ENCODE measurements around the gene MIPOL1. TPM values are rescaled to one million over a fixed set of nuclear protein-coding genes. Genes with fewer than 3 reads are reported as not detected.
A peak's percentile ranks its signal among the peaks of the same experiment; 100 is the strongest.

The MIPOL1 gene
- total and polyA plus RNA-seq, 2 of the 4 experiments (the other 2 are of a cell fraction), result 2.7 to 5.9 TPM

DNA sequence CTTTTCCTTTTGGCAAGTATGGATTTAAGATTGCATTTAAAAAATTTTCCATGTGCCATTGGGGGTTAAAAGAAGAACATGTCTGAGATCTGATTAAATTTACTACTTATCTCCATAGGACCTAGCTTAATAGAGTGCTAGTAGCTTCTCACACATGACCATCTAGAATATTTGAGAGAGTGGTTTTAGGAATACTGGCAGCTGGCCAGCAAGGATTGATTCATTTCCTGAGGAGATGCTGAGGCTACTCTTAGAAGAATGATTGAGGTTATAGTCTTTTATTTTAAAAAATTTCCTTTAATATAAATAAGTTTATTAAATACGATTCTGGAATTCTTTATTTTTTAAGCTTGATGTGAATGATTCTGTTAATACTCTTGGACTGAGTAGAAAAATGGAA, 56.2 kb downstream of the MIPOL1 start:
- no CpG with 5 or more reads among the region's 1 CpG for WGBS, 2 experiments (ENCODE audit: extremely low coverage in 2 of 2, insufficient read length in 1 of 2)
- dilution Hi-C loops (cut with HindIII; ENCODE audit: low sequenced_read_pairs, unreplicated experiment), result no loop called here
- Histone ChIP-seq H3K79me1 (ENCODE audit: low read depth in 1 of 2, low read length in 2 of 2) (no peaks in the 10 kb centered on the region), H3K9ac (ENCODE audit: low read depth, low read length) (no peak overlapping the region), H2BK5ac (ENCODE audit: low read depth, low read length, poor library complexity, severe bottlenecking) (no peak overlapping the region), H2AK9ac (replicated peaks; ENCODE audit: low read depth, low read length, poor library complexity) (no peak overlapping the region), H4K5ac (ENCODE audit: low read depth, low read length) (no peak overlapping the region), H3K18ac (ENCODE audit: low read depth, low read length) (no peak overlapping the region), H4K8ac (ENCODE audit: low read depth in 2 of 2, low read length in 2 of 2) (no peak overlapping the region), H2BK120ac (ENCODE audit: low read depth, low read length) (no peak overlapping the region), H3K4me3 (ENCODE audit: insufficient read depth, low read depth, low read length) (no peak overlapping the region), H3K4me2 (ENCODE audit: low read depth, low read length) (no peak overlapping the region), H3K27me3 (ENCODE audit: control insufficient read depth, insufficient read depth, low read length) (no peaks in the 10 kb centered on the region), H2BK20ac (ENCODE audit: low read depth, low read length) (no peak overlapping the region), H2BK15ac (ENCODE audit: low read depth, low read length) (no peak overlapping the region), H3K9me3 (ENCODE audit: control insufficient read depth, insufficient read depth, low read length) (no peaks in the 10 kb centered on the region), H2AFZ (replicated peaks; ENCODE audit: low read length, poor library complexity) (no peak overlapping the region), H3K56ac (ENCODE audit: extremely low read depth, insufficient read depth, low read length) (no peak overlapping the region), H2AK5ac (ENCODE audit: low read depth, low read length) (no peak overlapping the region), H3K4ac (ENCODE audit: low read depth, low read length) (no peak overlapping the region), H3K4me1 (ENCODE audit: control insufficient read depth, insufficient read depth, low read length) (no peaks in the 10 kb centered on the region), H4K20me1 (ENCODE audit: insufficient read depth, low read length) (no peaks in the 10 kb centered on the region), H3K14ac (replicated peaks; ENCODE audit: low read depth, low read length) (no peak overlapping the region), H3K23ac (ENCODE audit: low read depth, low read length) (no peak overlapping the region), H3K36me3 (ENCODE audit: control insufficient read depth, insufficient read depth, low read length) (no peaks in the 10 kb centered on the region), H3K9me1 (ENCODE audit: insufficient read depth, low read length) (no peaks in the 10 kb centered on the region), H4K91ac (ENCODE audit: insufficient read depth, low read depth, low read length) (no peak overlapping the region), H3K27ac (ENCODE audit: insufficient read depth, low read length) (no peak overlapping the region)
- intact Hi-C loops (cut with micrococcal nuclease), result no loop called here
- no TSS peak for BruUV-seq (replicated peaks)
- ATAC-seq (ENCODE audit: low read depth), result no peak
- ChIA-PET POLR2A (ENCODE audit: unreplicated experiment) (no interaction called here), CTCF (interaction anchor here (0.8 to 1.2 kb wide), 2 partner anchors 403 to 621 kb away, joined by 3 to 6 read pairs; no protein-coding TSS in a partner anchor)
- TF ChIP-seq RCOR1 (IDR thresholded peaks at IDR 0.05; ENCODE audit: insufficient replicate concordance, low read length) (no peak), POLR2A (IDR thresholded peaks at IDR 0.05; ENCODE audit: low read depth, low read length) (no peak), MAFK (IDR thresholded peaks at IDR 0.05; ENCODE audit: low read depth, low read length) (no peak), RAD21 (IDR thresholded peaks at IDR 0.05; ENCODE audit: low read length) (no peak), CHD1 (IDR thresholded peaks at IDR 0.05; ENCODE audit: low read depth, low read length) (no peak)
- TF ChIP-seq, protein P1, sequence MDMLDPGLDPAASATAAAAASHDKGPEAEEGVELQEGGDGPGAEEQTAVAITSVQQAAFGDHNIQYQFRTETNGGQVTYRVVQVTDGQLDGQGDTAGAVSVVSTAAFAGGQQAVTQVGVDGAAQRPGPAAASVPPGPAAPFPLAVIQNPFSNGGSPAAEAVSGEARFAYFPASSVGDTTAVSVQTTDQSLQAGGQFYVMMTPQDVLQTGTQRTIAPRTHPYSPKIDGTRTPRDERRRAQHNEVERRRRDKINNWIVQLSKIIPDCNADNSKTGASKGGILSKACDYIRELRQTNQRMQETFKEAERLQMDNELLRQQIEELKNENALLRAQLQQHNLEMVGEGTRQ (IDR thresholded peaks at IDR 0.05; ENCODE audit: low read depth, low read length), result no peak
- TF ChIP-seq, protein P2, sequence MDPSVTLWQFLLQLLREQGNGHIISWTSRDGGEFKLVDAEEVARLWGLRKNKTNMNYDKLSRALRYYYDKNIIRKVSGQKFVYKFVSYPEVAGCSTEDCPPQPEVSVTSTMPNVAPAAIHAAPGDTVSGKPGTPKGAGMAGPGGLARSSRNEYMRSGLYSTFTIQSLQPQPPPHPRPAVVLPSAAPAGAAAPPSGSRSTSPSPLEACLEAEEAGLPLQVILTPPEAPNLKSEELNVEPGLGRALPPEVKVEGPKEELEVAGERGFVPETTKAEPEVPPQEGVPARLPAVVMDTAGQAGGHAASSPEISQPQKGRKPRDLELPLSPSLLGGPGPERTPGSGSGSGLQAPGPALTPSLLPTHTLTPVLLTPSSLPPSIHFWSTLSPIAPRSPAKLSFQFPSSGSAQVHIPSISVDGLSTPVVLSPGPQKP (IDR thresholded peaks at IDR 0.05; ENCODE audit: borderline replicate concordance, low read depth, low read length), result no peak
- peak; percentile 73 for DNase-seq
- in situ Hi-C loops (cut with MboI; ENCODE audit: low sequenced_read_pairs), result no loop called here
